Activated CD8-positive, alpha-beta memory T cell treated with anti-CD3 and anti-CD28 coated beads, Interleukin-2, amount 50 U/mL, for 4 hours (primary cell): ENCODE results near the gene ITCH.

ENCODE experiments used
- DNase-seq: peaks from one replicate; pipeline ENCODE4 v3.0.0-alpha.2; 2020

Gene ITCH

GRCh38 chr20:34560141-34560523 is 197.1 kb downstream of the ITCH start:
- DNase-seq, result no peak

- no peak for DNase-seq
These were observed 197.5 kb downstream of the ITCH start for GRCh38 chr20:34560614-34561013.
